HG03280 (cell line): ENCODE data around the gene SMTN.
"Not testable (repeated sequence)": the region's sequence is repeated elsewhere in the genome, so short reads cannot be mapped to it uniquely, and the experiment has no call there.

Experiments used
- ATAC-seq: cut with Tn5 transposase; IDR thresholded peaks from one replicate; pipeline ENCODE4 v1.9.1; 2021; ENCODE audit warnings: mild to moderate bottlenecking, moderate library complexity; ENCODE audit not compliant: unreplicated experiment

Gene SMTN

GRCh38 chr22:31089160-31090100 lies 8.3 kb downstream of the SMTN start:
- no peak for ATAC-seq

- no peak for ATAC-seq
These were observed 9.3 kb downstream of the SMTN start for GRCh38 chr22:31090217-31091085.

- no peak for ATAC-seq
These were observed 10.2 kb downstream of the SMTN start for GRCh38 chr22:31091106-31091975.

- no peak for ATAC-seq
These were observed 11.0 kb downstream of the SMTN start for GRCh38 chr22:31092161-31092560.

GRCh38 chr22:31093086-31093850 lies 12.2 kb downstream of the SMTN start:
- ATAC-seq, result no peak

- no peak for ATAC-seq
These were observed 13.0 kb downstream of the SMTN start for GRCh38 chr22:31094021-31094551.

GRCh38 chr22:31094741-31095140 lies 13.6 kb downstream of the SMTN start:
- ATAC-seq, result no peak

- ATAC-seq, result no peak
These were observed 14.6 kb downstream of the SMTN start for GRCh38 chr22:31095637-31096249.

GRCh38 chr22:31096657-31097279 lies 15.7 kb downstream of the SMTN start:
- no peak for ATAC-seq

- not testable (repeated sequence) for ATAC-seq
These were observed 16.4 kb downstream of the SMTN start for GRCh38 chr22:31097539-31097938.

- no peak for ATAC-seq
These were observed 17.0 kb downstream of the SMTN start for GRCh38 chr22:31097941-31098631.

- ATAC-seq, result no peak
These were observed 17.6 kb downstream of the SMTN start for GRCh38 chr22:31098632-31099110.

- ATAC-seq, result no peak
These were observed 18.3 kb downstream of the SMTN start for GRCh38 chr22:31099386-31099785.

GRCh38 chr22:31099841-31100761 lies 19.0 kb downstream of the SMTN start:
- no peak for ATAC-seq

GRCh38 chr22:31100762-31101525 lies 19.8 kb downstream of the SMTN start:
- no peak for ATAC-seq

GRCh38 chr22:31102441-31103081 lies 21.4 kb downstream of the SMTN start:
- ATAC-seq, result no peak
